ENCODE data around the gene RAB37. TPM values are rescaled to one million over a fixed set of nuclear protein-coding genes. Genes with fewer than 3 reads are reported as not detected.

Gene RAB37
- total RNA-seq, 1 donor from 2014 or later, result 0.38 TPM

DNA sequence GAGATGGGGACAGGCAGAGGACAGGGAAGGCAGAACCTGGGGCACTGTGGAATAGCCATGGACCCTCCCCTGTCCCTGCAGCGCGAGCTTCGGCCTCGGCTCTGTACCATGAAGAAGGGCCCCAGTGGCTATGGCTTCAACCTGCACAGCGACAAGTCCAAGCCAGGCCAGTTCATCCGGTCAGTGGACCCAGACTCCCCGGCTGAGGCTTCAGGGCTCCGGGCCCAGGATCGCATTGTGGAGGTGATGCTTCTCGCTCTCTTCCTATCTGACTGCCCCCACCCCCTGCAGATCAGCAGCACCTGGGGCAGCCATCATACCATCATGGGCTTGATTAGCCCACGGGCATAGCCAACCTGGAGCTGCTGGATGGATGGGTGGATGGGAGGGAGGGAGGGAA, 24.9 kb downstream of the RAB37 start:
- H3K27ac Mint-ChIP-seq, result no peak overlapping the region
- H3K9me3 Mint-ChIP-seq, result no peaks in the 10 kb centered on the region
- no peak overlapping the region for H3K4me3 Mint-ChIP-seq
- no peaks in the 10 kb centered on the region for H3K27me3 Mint-ChIP-seq (ENCODE audit: low read depth)
- no peak for DNase-seq (ENCODE audit: low spot score in 2 of 2, unreplicated experiment in 2 of 2)
- H3K4me1 Mint-ChIP-seq, result peaks cover 70% of the 10 kb centered on the region
- TF ChIP-seq, protein P1, sequence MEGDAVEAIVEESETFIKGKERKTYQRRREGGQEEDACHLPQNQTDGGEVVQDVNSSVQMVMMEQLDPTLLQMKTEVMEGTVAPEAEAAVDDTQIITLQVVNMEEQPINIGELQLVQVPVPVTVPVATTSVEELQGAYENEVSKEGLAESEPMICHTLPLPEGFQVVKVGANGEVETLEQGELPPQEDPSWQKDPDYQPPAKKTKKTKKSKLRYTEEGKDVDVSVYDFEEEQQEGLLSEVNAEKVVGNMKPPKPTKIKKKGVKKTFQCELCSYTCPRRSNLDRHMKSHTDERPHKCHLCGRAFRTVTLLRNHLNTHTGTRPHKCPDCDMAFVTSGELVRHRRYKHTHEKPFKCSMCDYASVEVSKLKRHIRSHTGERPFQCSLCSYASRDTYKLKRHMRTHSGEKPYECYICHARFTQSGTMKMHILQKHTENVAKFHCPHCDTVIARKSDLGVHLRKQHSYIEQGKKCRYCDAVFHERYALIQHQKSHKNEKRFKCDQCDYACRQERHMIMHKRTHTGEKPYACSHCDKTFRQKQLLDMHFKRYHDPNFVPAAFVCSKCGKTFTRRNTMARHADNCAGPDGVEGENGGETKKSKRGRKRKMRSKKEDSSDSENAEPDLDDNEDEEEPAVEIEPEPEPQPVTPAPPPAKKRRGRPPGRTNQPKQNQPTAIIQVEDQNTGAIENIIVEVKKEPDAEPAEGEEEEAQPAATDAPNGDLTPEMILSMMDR (IDR thresholded peaks at IDR 0.05; ENCODE audit: unreplicated experiment), result no peak
- H3K36me3 Mint-ChIP-seq, result no peaks in the 10 kb centered on the region

DNA sequence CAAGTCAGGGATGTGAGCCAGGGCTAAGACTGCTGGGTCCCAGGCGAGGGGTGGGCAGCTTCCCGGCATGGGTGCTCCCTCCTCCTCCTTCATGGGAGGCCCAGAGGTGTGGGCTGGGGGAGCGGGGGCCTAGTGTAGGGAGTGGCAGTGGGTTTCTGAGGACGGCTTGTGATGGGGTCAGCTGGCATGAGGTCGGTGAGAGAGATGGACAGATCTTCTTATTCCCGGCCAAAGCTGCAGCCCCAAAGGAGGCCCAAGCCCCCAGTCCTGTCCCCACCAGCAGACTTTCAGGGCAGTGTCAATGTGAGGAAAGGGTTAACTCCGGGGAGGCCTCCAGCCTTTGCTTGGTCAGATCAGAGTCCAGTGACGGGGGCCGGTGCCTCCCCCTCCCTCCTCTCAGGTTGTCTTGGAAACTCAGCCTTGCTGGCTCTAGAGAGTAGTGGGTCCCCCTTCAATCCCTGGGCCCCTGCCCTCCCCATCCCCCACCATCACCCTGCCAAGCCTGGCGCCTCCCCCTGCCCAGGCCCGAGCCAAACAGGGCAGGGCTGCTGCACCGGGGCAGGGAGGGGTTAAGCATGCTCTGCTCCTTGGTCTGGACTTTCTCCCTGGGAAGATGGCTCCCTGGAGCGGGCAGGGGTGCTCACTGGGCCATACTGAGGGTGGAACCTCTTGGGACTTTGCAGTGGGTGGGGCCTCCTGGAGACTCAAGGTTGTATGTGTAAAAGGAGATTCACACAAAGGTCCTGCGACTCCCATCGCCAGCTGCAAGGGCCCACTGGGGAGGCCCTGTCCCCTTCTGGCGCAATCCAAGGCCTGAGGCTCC, 26.7 kb downstream of the RAB37 start:
- peak overlapping the region; percentile 34 for H3K27ac Mint-ChIP-seq

DNA sequence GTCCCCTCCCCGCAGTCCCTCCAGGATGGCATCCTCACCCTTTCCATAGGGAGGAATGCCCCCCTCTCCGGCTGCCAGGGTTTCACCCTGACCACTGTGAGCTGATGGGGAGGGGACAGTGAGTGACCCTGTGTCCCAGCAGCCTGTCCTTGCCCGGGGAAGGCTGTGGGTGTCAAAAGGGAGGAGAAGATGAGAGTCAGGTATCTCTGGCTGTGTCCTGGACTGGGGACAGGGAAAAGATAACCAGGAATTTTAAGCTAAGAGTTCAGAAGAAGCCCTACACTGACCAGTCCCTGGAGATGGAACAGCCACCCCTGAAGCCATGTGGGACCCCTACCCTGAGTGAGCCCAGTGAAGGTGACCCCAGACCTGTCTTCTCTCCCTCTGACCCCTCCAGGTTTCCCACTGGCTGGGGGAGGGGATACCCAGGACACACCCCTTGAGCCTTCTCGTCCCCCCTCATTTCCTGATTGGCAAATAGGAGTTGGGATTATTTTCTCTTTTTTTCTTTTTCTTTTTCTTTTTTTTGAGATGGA, 27.8 kb downstream of the RAB37 start:
- TF ChIP-seq, protein P1 (IDR thresholded peaks at IDR 0.05; ENCODE audit: unreplicated experiment), result no peak
- H3K4me1 Mint-ChIP-seq, result peaks cover 43% of the 10 kb centered on the region
- peaks cover 7% of the 10 kb centered on the region for H3K36me3 Mint-ChIP-seq
- H3K27ac Mint-ChIP-seq, result no peak overlapping the region
- no peak overlapping the region for H3K4me3 Mint-ChIP-seq
- no peak for DNase-seq (ENCODE audit: low spot score in 2 of 2, unreplicated experiment in 2 of 2)
- no peaks in the 10 kb centered on the region for H3K27me3 Mint-ChIP-seq (ENCODE audit: low read depth)
- H3K9me3 Mint-ChIP-seq, result no peaks in the 10 kb centered on the region

More for the DNA sequence above, 26.7 kb downstream of the RAB37 start:
- no peak for DNase-seq (ENCODE audit: low spot score in 2 of 2, unreplicated experiment in 2 of 2)
- Mint-ChIP-seq H3K4me1 (peaks cover 52% of the 10 kb centered on the region), H3K27me3 (ENCODE audit: low read depth) (no peaks in the 10 kb centered on the region), H3K9me3 (no peaks in the 10 kb centered on the region), H3K4me3 (no peak overlapping the region), H3K36me3 (peaks cover 5% of the 10 kb centered on the region)
- TF ChIP-seq, protein P1 (IDR thresholded peaks at IDR 0.05; ENCODE audit: unreplicated experiment), result no peak

- Mint-ChIP-seq H3K4me1 (peaks cover 27% of the 10 kb centered on the region), H3K36me3 (peaks cover 10% of the 10 kb centered on the region), H3K27me3 (ENCODE audit: low read depth) (no peaks in the 10 kb centered on the region), H3K4me3 (no peak overlapping the region), H3K27ac (no peak overlapping the region), H3K9me3 (no peaks in the 10 kb centered on the region)
- DNase-seq (ENCODE audit: low spot score in 2 of 2, unreplicated experiment in 2 of 2), result no peak
- TF ChIP-seq, protein P1 (IDR thresholded peaks at IDR 0.05; ENCODE audit: unreplicated experiment), result no peak
Observed at GRCh38 chr17:74766413-74766812, 29.4 kb downstream of the RAB37 start.

DNA sequence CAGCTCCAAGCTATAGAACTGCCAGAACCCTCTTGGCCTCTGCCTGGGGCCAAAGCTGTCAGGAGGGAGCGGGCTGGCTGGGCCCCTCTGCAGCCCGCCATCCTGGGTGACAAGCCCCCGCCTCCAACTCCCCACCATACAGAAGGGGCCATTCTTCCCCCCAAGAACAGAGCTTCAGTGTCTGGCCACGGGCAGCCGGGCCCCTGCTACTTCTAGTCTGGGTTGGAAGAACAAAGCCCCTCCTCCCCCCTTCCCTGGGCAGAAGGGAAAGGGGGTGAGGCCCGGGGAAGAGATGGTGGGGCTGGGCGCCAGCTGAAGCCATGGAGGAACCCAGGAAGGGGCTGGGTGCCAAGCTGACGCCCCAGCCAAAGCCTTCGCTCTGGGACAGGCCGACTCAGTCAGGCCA, 30.1 kb downstream of the RAB37 start:
- DNase-seq (ENCODE audit: low spot score in 2 of 2, unreplicated experiment in 2 of 2), result no peak
- Mint-ChIP-seq H3K36me3 (peaks cover 10% of the 10 kb centered on the region), H3K4me3 (no peak overlapping the region), H3K9me3 (no peaks in the 10 kb centered on the region), H3K4me1 (peaks cover 23% of the 10 kb centered on the region), H3K27me3 (ENCODE audit: low read depth) (no peaks in the 10 kb centered on the region), H3K27ac (no peak overlapping the region)
- TF ChIP-seq, protein P1 (IDR thresholded peaks at IDR 0.05; ENCODE audit: unreplicated experiment), result no peak
